Measurements from ENCODE around the gene FBXL15. TPM values are rescaled to one million over a fixed set of nuclear protein-coding genes. Genes with fewer than 3 reads are reported as not detected.
A peak's percentile ranks its signal among the peaks of the same experiment; 100 is the strongest.

Gene FBXL15
- total RNA-seq, 4 donors from 2014 or later, result 18.6 to 41.9 (median 26.1) TPM

DNA sequence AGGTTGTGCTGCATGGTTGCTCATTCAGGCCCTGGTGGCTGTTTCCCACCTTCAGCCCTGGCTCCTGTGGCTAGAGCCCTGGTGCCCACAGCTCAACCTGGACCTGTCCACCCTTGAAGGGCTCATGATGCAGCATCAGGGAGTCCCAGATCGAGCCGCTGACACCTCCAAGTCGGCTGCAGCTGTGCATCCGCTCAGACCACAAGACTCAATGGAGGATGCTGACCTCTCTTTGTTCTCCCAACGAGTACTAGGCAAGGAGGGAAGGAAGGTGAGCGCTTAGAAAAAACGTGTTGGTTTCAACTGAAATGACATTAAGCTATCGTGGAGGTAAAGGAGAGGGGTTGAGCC is 40.2 kb downstream of the FBXL15 start:
- peak overlapping the region; percentile 50 to 58 for H3K4me3 ChIP-seq
- no peaks in the 10 kb centered on the region for H3K27me3 ChIP-seq
- 8 to 20% methylated on average over 2 to 4 of the region's 8 CpGs for WGBS, 2 donors (ENCODE audit: low coverage in 1 of 2)
- H3K36me3 ChIP-seq, result no peaks in the 10 kb centered on the region
- ATAC-seq, result peak; percentile 11
- H3K4me1 ChIP-seq, result peaks cover 0 to 24% (median 12%) of the 10 kb centered on the region in 3 donors
- H3K27ac ChIP-seq, result peak overlapping the region in 2 of 4 donors; percentile 25 to 75
- H3K9me3 ChIP-seq, result no peaks in the 10 kb centered on the region
- TF ChIP-seq EP300 (IDR thresholded peaks at IDR 0.05) (no peak), POLR2A (IDR thresholded peaks at IDR 0.05) (no peak), POLR2AphosphoS5 (IDR thresholded peaks at IDR 0.05) (no peak)
- TF ChIP-seq, protein P1, sequence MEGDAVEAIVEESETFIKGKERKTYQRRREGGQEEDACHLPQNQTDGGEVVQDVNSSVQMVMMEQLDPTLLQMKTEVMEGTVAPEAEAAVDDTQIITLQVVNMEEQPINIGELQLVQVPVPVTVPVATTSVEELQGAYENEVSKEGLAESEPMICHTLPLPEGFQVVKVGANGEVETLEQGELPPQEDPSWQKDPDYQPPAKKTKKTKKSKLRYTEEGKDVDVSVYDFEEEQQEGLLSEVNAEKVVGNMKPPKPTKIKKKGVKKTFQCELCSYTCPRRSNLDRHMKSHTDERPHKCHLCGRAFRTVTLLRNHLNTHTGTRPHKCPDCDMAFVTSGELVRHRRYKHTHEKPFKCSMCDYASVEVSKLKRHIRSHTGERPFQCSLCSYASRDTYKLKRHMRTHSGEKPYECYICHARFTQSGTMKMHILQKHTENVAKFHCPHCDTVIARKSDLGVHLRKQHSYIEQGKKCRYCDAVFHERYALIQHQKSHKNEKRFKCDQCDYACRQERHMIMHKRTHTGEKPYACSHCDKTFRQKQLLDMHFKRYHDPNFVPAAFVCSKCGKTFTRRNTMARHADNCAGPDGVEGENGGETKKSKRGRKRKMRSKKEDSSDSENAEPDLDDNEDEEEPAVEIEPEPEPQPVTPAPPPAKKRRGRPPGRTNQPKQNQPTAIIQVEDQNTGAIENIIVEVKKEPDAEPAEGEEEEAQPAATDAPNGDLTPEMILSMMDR (IDR thresholded peaks at IDR 0.05), result no peak

DNA sequence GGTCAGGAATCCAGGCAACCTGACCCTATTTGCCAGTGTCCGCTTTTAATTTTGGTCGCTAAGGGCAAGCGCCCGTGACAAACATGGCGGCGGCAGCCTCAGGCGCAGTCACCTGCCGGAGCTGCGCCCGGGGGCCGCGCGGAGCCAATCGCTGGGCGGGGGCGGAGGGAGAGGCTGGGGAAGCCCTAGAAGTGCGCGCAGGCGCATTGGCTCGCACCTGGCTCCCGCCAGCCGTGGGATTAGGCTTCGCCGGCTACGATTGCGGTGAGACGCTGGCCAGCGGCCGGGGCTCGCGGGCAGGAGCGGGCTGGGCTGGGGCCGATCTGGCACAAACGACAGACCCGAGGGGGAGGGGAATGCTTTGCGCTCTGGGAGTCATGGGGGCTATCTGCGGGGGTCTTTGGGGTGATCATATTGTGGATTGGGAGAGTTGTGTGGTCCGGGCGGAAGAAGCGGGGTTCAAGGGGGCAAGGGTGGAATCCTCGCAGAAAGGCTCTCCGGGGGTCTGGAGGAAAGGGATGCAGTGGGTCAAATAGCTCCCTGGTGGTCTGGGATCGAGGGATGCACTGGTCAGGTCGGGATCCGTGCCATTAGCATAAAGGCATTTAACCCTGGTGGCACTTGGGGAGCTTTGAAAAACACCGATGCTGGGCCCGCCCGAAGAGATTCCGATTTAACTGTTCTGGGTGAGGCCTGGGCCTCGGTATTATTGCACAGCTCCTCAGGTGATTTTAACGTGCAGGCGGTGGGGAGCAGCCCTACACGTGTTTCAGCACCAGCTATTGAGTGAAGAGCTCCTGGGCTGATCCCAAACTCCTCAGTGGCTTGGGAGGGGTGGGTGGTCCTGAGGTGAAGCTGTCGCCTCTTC is 40.8 kb downstream of the FBXL15 start:
- H3K9me3 ChIP-seq, result no peaks in the 10 kb centered on the region
- no peaks in the 10 kb centered on the region for H3K36me3 ChIP-seq
- peak overlapping the region in 3 of 4 donors; percentile 25 to 75 (median 52) for H3K27ac ChIP-seq
- WGBS, 2 donors (ENCODE audit: low coverage in 1 of 2), result 0 to 4% methylated on average over 2 to 24 of the region's 54 CpGs
- H3K27me3 ChIP-seq, result no peaks in the 10 kb centered on the region
- H3K4me1 ChIP-seq, result peaks cover 0 to 24% (median 12%) of the 10 kb centered on the region in 3 donors
- peak overlapping the region; percentile 50 to 58 for H3K4me3 ChIP-seq
- peak; percentile 96 for ATAC-seq
- no peak for TF ChIP-seq EP300 (IDR thresholded peaks at IDR 0.05)
- peak; percentile 51 for TF ChIP-seq POLR2AphosphoS5 (IDR thresholded peaks at IDR 0.05)
- TF ChIP-seq, protein P1 (IDR thresholded peaks at IDR 0.05), result peak in 1 of 4 experiments; percentile 12
- TF ChIP-seq POLR2A (IDR thresholded peaks at IDR 0.05), result no peak

DNA sequence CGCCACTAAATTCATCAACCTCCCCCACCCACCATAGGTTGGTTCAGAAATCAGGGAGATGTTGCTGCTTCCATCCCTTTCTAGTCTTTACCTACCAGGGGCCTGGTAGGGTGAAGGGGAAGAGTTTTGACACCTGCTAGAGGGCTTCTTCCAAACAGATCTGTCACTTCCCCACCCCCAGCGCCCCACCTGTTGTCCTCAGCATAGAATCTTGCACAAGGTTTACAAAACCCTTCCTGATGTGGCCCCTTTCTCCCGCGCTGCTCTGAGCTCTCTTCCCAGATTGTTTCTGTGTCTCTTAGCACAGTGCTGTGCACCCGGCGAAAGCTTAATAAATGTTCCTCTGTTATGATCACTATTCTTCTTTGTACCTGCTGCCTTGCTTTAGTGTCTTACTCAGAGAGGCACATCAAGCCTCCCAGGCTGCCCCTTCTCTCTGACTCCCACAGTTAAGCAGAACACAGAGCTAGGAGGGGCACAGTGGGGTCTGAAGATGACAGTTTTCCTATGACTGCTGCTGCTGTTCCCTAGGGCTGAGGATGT is 41.9 kb downstream of the FBXL15 start:
- Histone ChIP-seq H3K27ac (no peak overlapping the region), H3K27me3 (no peaks in the 10 kb centered on the region), H3K36me3 (no peaks in the 10 kb centered on the region), H3K4me3 (peak overlapping the region in 1 of 2 donors; percentile 10), H3K9me3 (no peaks in the 10 kb centered on the region), H3K4me1 (peaks cover 0 to 24% (median 12%) of the 10 kb centered on the region in 3 donors)
- no peak for ATAC-seq
- TF ChIP-seq, protein P1 (IDR thresholded peaks at IDR 0.05), result no peak
- TF ChIP-seq POLR2AphosphoS5 (IDR thresholded peaks at IDR 0.05) (no peak), POLR2A (IDR thresholded peaks at IDR 0.05) (no peak), EP300 (IDR thresholded peaks at IDR 0.05) (no peak)
- 60 to 100% methylated on average over 1 to 6 of the region's 6 CpGs for WGBS, 2 donors (ENCODE audit: low coverage in 1 of 2)

DNA sequence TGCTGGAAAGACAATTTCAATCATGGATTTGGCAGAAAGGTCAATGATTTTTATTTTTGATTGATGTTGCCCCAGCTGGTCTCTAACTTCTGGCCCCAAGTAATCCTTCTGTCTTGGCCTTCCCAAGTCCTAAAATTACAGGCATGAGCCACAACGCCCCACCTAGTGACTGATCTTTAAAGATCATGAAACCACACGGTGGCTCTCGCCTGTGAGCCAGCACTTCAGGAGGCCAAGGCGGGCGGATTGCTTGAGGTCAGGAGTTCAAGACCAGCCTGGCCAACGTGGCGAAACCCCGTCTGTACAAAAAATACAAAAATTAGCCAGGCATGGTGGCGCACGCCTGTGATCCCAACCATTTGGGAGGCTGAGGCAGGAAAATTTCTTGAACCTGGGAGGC is 43.3 kb downstream of the FBXL15 start:
- peaks cover 0 to 2% of the 10 kb centered on the region in 2 donors for H3K36me3 ChIP-seq
- no peak for ATAC-seq

More for the DNA sequence above, 43.3 kb downstream of the FBXL15 start:
- no peaks in the 10 kb centered on the region for H3K9me3 ChIP-seq
- TF ChIP-seq POLR2AphosphoS5 (IDR thresholded peaks at IDR 0.05), result no peak
- TF ChIP-seq, protein P1 (IDR thresholded peaks at IDR 0.05), result no peak
- no peak for TF ChIP-seq POLR2A (IDR thresholded peaks at IDR 0.05)
- no peak for TF ChIP-seq EP300 (IDR thresholded peaks at IDR 0.05)
- H3K4me3 ChIP-seq, result no peak overlapping the region
- no peak overlapping the region for H3K27ac ChIP-seq
- no peaks in the 10 kb centered on the region for H3K27me3 ChIP-seq
- 100% methylated on average over 2 to 4 of the region's 10 CpGs for WGBS, 2 donors (ENCODE audit: low coverage in 1 of 2)
- H3K4me1 ChIP-seq, result peaks cover 0 to 33% (median 12%) of the 10 kb centered on the region in 3 donors

All from gastroesophageal sphincter (tissue), 4 donors.